GM20000 (cell line): ENCODE data around the gene PAQR7.

Experiments
- DNase-seq: peaks from one replicate; pipeline ENCODE4 v3.0.0; 2012; ENCODE audit warnings: low spot score
- CTCF ChIP-seq: IDR thresholded peaks from 2 replicates; pipeline ENCODE4 v1.5.1; 2012; ENCODE audit warnings: mild to moderate bottlenecking, control low read depth; ENCODE audit errors: extremely low read depth, missing control alignments

The PAQR7 gene

GRCh38 chr1:25875154-25875855 lies at the start of gene PAQR7:
Gene PAQR7, minus strand, starts transcription at chr1:25875708. Its CDS starts 11,869 bp downstream, at chr1:25863839.
- no peak for TF ChIP-seq CTCF
- DNase-seq, result peak; percentile 90

GRCh38 chr1:25924454-25924853 lies 48.9 kb upstream of the PAQR7 start:
- no peak for TF ChIP-seq CTCF
- no peak for DNase-seq

- peak; percentile 27 for DNase-seq
- no peak for TF ChIP-seq CTCF
Measured at GRCh38 chr1:25922971-25923552, 47.6 kb upstream of the PAQR7 start.

- DNase-seq, result peak; percentile 50
- no peak for TF ChIP-seq CTCF
Measured at GRCh38 chr1:25922056-25922970, 46.8 kb upstream of the PAQR7 start.

- no peak for DNase-seq
- no peak for TF ChIP-seq CTCF
Measured at GRCh38 chr1:25918615-25919014, 43.1 kb upstream of the PAQR7 start.

- TF ChIP-seq CTCF, result no peak
- no peak for DNase-seq
Measured at GRCh38 chr1:25917996-25918395, 42.5 kb upstream of the PAQR7 start.

- DNase-seq, result no peak
- TF ChIP-seq CTCF, result no peak
Measured at GRCh38 chr1:25916460-25916859, 41.0 kb upstream of the PAQR7 start.
